Measurements from ENCODE around the gene SLC25A4.
A peak's percentile ranks its signal among the peaks of the same experiment; 100 is the strongest.

Gene SLC25A4

DNA sequence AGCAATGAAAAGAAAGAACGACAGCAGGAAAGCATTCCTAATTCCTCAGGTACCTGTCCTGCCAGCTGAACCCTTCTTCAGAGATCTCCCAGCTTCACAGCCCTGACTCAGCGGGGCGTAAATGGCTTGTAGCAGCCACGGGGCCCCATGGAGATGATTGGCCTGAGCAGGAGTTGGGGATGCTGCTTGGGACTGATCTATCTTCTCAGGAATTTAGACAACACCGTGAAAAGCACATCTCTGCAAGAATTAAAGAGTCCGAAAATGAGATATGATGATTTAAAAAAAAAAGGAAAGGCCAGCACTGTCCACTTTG is 22.5 kb upstream of the SLC25A4 start:
- no peak for DNase-seq (ENCODE audit: low spot score)

DNA sequence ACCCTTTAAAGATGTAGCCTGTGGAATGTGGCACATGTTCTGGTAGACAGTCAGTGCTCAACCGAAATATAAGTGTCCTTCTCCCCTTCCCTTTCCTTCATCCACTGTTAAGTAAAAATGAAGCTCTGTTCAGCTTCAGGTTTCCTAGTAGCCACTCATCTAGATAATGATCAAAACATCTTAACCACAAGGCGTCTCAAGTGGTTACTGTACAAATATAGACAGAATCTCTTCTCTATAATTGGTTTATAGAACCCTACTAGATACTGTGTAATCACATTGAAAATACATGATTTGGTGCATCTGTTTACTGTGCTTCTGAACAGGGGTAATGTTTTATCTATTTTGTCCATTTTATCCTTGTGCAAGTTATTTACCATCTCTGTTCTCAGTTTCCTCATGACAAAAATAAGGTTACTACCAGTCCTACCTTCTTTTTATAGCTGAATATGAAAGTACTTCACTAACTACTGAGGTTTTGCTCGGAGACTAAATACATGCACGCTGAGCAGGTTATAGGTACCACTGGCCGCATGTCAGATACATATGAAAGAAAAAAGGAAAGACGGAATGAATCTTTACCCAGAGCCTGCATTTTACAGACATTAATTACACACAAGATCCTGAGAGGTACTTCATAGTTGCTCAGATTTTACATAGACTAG is 20.3 kb upstream of the SLC25A4 start:
- no peak for DNase-seq (ENCODE audit: low spot score)

DNA sequence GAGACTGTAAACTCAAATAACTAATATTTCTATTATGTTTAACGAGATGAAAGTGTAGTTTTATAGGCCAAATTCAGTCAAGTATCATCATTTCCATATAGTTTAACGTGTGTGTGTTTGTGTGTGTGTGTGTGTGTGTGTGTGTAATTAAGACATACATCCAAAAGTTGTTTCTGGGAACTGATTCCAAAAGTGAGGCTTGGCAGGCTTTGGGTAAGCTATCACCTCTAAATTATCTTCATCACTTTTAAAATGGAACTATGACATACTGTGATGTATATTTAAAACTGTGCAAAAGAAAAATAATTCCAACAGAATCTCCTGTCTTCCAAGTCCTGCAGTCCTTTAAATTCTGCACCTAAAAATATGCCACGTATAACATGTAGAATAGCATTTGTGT is 19.1 kb upstream of the SLC25A4 start:
- no peak for DNase-seq (ENCODE audit: low spot score)

DNA sequence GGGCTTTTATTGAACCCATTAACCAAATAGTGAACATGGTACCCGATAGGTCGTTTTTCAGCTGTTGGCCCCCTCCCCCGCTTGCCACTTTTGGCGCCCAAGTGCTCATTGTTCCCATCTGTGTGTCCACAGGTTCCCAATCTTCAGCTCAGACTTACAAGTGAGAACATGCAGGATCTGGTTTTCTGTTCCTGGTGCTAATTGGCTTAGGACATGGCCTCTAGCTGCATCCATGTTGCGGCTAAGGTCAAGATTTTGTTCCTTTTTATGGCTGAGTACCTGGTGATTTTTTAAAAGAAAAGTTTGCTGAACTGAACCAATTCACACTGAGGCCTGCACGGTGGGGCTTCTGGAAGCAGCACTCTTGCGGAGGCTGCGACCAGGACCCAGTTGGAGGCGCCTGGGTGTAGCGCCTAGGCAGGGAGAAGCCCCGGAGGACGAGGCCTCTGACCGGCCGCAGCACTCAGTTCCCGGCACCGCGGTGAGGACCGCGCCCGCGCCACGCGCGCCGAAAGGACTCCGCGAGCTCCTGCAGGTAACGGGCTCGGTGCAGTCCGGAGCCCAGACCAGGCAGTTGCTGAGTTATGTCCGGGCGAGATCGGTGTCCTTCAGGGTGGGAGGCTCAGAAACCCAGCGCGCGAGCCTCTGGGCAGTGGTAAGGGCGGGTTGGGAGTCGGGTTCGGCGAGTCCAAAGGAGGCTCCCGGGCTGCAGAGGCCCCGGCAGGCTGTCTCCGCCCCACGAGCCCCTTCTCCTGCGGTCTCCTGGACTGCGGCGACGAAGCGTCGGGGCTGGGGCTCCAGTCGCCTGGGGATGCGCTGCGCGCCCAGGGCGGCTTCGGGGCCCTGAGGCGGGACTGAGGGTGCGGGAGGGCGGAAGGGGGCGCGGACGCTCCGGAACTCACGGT is 15.8 kb upstream of the SLC25A4 start:
- DNase-seq (ENCODE audit: low spot score): peak; percentile 48

DNA sequence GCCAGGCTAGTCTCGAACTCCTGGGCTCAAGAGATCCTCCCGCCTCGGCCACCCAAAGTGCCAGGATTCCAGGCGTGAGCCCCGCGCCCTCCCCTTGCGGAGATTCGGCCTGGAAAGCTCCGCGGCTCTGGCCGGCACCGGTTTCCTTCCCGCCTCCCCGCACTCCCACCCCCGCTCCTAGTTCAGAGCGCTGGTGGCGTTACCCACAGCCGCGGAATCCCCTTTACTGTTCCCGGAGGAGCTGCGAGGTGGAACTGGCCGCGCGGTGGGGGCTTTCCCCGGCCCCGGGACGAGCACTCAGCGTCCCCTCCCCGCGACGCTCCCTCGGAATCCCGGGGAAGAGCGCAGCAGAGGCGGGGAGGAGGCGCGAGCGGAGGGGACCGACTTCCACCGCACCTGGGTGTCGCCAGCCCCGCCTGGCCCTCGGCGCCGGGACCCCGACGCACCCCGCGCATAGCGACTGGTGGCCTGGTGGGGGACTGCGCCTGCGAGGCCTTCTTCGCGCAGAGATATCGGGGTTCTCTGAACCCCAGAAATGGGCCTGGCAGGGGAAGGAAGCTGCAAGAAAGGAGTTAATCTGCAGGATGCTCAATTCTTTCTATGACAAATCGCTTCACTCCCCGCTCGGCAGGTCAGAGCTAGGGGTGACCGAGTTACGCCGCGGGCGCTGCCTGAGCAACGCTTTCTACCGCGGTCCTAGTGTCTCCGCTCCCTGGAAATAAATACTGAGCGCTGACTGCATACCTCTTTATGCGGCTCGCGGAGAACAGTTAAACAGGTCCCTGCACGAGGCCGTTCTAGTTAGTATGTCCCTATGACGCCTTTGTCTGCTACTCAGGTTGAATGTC is 14.6 kb upstream of the SLC25A4 start:
- peak; percentile 41 for DNase-seq (ENCODE audit: low spot score)

DNA sequence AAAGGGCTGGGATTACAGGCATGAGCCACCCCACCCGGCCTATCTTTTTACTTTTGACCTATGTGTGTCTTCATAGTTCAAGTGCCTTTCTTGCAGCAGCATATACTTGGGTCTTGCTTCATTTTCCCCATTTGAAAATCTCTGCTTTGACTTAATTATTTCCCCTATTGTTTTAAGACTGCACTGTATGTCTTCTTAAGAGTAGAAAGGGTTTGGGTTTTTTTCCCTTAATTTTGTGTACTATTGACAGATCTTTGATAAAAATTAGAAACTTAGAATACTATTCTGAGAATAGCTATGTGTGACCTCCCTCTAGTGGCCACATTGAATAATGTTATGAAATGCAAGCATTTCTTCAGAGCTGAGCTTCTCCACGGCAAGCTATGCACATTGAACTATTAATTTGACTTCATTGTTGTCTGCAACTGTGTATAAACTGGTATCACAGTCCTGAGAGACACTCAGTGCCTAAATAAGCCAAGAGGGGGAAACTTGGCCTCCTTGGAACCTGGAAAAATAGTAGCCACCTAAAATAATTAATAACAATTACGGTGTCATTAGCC is 8.7 kb upstream of the SLC25A4 start:
- DNase-seq (ENCODE audit: low spot score): peak; percentile 65

DNA sequence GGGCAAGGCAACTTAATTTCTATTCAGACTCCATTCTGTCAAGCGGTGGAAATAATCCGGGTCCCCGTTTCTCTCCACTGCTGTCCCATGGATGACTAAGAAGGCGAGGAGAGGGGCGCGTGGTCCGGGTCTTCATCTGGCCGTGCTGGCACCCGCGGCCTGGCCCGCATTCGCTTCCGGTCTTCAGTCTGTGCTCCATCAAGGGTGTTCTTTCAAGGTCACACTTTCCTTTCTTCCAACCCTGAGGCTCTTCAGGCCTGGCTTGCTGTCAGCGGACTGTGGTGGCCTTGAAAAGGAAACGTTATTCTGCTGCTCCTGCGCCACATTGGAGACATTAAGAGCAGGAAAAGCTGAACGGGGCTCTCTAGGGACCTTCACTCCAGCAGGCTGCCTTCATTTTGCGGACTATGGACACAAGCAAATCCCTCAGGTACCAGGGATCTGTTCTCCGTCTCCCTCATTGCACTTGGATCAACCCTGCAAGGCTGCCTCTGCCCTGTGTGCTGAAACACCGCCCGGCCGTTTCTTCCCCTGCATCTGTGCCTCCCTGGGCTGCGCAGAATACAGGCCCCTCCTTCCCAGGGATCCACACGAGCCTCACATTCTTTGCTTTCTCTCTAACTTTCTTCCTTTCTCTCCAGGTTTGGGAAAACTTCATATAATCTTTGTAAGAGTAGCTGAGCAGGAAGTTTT is 5.7 kb upstream of the SLC25A4 start:
- DNase-seq (ENCODE audit: low spot score): no peak

DNA sequence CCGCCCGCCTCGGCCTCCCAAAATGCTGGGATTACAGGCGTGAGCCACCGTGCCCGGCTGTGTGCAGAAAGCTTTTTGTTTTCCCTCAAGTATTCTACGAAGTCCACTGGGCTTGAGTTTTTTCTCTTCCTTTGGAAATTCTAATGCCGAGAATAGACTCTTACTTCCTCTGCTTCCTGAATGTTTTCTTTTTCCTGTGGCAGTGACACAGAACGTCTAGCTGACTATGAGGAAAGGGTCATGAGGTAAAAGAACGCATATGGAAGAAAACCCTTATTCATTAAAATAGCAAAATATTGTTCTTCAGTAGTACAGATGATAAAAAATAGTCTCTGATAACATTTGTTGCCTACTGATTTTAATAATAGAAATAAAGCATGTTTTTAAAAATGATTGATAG is 4.9 kb upstream of the SLC25A4 start:
- DNase-seq (ENCODE audit: low spot score): no peak

DNA sequence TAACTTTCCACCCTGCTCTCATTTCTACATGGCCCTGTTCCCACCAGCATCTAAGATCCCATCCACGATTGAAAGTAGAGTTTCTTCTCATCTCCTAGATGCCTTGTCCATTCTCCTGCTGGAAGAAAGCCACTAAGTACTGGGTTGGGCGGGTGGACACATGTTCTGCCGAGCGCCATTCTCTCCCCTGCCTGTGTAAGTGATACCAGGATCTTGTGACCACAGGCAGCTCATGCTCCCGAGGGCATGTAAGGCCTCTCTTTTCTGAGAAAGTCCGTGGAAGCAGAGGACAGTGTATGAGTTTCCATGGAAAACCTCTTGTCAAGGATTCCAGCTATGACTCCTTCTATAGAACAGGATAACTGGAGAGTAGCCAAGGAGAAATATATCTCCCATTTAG is 3.3 kb upstream of the SLC25A4 start:
- DNase-seq (ENCODE audit: low spot score): no peak

DNA sequence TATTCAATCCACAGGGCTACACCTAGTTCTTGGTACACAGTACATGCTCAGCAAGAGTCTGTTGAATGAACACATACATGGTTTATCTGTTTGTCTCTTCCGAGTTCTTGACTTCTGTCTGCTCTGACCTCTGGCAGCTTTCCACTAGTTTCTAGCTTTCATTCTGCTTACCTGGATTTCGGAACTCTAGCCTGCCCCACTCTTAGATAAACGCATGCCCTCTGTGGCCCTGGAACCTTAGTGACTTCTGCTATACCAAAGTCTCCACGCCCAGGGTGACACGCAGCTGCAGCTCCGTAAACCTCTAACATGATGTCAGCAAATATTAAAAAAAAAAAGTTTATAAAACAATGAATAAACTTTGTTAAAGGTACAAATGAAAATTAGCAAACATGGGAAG is 1.3 kb upstream of the SLC25A4 start:
- DNase-seq (ENCODE audit: low spot score): no peak

DNA sequence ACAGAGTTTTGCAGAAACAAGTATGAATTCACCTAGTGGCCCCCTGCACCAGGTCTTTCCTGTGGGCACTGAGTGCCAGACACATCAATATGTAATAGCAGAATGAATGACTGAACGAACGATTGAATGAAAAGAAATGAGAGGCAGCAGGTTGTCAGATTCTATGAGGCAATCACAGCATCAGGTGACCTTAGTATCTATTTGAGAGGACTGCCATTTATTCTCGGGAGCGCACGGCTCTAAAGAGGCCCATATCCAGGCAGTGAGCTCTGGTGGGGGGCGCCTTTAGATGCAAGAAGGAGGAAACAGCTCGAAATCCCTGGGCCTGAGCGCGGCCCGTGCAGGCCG is 528 bp upstream of the SLC25A4 start:
- no peak for DNase-seq (ENCODE audit: low spot score)

DNA sequence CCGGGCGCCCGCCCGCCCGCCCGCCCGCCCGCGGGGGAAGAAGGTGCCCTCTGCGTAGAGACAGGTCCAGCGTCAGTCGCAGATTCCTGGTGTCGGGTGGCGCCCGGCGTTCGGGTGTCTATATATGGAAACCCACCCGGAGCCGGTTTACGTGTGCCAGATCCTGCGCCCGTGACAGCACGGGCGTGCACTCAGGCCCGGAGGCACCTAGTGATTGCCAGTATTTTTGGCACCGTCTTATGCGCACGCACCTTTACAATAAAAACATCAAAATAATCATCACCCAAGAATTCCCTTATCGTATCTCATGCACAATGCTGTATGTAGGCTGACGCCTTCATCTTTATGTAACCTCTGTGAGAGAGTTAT is 519 bp downstream of the SLC25A4 start:
- DNase-seq (ENCODE audit: low spot score): peak; percentile 53

DNA sequence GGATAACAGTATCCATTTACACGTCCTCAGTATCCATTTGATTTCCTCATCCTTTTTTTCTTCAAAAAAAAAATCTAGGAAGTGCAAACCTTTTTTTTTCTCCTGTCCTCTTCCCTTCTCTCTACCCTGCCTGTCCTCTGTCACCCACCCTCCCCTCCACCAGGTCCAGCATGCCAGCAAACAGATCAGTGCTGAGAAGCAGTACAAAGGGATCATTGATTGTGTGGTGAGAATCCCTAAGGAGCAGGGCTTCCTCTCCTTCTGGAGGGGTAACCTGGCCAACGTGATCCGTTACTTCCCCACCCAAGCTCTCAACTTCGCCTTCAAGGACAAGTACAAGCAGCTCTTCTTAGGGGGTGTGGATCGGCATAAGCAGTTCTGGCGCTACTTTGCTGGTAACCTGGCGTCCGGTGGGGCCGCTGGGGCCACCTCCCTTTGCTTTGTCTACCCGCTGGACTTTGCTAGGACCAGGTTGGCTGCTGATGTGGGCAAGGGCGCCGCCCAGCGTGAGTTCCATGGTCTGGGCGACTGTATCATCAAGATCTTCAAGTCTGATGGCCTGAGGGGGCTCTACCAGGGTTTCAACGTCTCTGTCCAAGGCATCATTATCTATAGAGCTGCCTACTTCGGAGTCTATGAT is 1.7 kb downstream of the SLC25A4 start:
- DNase-seq (ENCODE audit: low spot score): no peak

DNA sequence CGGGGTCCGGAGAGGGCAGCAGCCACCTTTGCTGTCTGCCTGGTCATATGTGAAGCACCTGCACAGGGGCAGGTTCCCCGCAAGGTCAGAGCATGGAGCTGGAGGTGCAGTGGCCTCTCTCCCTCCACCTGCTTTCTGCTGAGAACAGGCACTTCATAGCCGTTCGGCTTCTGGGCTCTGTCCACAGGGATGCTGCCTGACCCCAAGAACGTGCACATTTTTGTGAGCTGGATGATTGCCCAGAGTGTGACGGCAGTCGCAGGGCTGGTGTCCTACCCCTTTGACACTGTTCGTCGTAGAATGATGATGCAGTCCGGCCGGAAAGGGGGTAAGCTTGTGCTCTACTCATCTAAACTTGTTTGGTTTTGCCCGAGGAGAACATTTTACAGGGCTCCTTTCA is 2.5 kb downstream of the SLC25A4 start:
- DNase-seq (ENCODE audit: low spot score): no peak

DNA sequence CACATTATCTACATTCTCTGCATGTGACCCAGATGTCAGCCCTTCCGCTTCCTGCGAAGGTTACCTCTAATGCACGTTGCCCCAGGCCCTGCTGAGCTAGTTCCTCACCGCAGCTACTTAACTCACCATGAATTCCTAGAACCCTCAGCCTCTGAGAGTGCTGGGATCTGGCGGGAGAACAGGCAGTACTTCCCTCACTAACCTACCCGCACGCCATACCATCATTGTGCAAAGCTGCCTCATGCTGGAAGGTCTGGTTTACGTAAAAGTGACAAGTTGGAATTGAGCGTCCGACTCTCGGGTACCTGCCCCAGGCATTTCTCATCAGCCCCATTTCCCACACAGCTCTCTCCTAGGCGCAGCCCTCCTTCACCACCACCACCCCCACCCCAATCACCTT is 6.3 kb downstream of the SLC25A4 start:
- no peak for DNase-seq (ENCODE audit: low spot score)

DNA sequence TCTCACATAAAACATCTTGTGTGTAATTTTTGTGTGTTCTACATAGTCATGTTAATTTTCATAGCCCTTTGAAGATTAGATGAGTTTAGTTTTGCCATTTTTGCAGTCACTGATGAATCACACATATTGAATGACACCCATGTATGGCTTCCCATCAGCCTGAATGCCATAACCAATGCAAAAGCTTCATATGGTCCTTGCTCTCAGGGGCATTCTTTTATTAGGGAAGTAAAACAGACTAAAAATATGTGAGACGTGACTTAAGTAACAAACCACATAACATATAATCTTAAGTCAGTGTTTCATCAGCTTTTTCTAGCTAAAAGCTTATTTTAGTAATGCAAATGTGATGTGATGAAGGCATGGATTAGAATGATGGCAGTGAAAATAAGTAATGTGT is 8.2 kb downstream of the SLC25A4 start:
- DNase-seq (ENCODE audit: low spot score): no peak

DNA sequence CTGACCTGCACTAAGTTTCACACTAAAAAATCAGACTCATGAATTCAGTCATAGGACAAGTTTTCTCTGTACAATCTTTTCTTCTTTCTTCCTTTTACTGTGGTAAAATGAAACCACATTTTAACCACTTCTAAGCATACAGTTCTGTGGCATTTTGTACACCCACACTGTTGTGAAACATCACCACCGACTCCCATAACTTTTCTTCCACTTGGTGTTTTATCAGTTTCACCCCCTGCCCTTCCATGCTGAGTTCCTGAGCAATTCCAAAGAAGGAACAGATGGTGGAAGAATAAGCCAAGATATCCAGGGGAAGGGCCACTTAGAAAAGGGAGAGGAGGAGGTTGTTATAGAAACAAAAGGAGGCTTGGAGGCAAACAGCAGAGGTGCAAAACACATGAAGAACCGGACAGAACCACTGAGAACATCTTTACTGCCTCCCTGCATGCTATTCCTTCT is 22.6 kb downstream of the SLC25A4 start:
- DNase-seq (ENCODE audit: low spot score): peak; percentile 38

DNA sequence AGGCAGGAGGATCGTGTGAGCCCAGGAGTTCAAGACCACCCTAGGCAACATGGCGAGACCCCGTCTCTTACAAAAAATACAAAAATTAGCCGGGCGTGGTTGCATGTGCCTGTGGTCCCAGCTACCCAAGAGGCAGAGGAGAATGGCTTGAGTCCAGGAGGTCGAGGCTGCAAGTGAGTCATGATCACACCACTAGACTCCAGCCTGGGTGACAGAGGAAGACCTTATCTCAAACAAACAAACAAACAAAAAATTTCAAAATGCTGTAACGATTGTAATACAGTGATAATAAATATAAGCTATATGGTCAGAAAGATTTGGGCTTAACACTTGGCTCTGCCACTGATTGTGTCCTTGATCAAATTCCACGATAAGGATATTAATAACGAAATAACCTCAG is 24.2 kb downstream of the SLC25A4 start:
- no peak for DNase-seq (ENCODE audit: low spot score)

DNA sequence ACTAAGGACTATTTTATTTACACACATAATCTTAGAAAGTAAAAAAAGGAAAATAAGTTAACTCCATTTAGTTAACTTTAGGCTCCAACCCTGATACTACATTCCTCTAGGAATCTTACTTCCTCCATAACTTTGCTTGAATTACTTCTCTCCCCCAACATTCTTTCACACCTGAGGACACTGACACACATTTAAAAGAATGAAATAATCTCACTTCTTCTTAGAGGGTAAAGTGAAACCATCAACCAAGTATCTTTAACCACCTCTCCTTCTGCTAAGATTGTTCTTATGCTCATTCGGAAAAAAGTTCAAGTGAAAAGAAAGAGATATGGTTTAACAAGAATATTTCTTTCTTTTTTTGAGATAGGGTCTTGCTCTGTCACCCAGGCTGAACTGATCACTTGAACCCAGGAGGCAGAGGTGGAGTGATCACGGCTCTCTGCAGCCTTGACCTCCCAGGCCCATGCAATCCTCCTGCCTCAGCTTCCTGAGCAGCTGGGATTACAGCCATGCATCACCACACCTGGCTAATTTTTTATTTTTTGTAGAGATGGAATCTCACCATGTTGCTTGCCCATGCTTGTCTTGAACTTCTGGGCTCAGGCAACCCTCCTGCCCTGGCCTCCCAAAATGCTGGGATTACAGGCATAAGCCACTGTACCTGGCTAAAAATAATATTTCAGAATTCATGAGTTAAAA is 28.5 kb downstream of the SLC25A4 start:
- DNase-seq (ENCODE audit: low spot score): no peak

DNA sequence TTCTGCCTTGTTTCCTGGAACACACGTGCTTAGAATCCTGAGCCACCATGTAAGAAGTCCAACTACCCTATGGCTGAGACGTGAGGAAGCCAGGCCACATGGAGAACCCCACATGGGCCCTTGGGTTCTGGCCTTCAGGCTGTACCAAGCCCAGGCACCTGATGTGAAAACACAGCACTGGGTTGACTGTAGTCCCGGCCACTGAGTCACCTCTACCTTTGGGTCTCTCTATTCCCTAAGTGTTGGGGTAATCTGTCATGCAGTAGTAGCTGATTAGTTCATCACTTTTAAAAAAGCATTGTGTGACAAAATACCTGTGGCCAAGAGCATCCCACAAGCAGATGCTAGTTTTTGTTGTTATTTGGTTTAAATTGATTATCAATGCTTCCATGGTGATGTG is 36.4 kb downstream of the SLC25A4 start:
- no peak for DNase-seq (ENCODE audit: low spot score)

DNA sequence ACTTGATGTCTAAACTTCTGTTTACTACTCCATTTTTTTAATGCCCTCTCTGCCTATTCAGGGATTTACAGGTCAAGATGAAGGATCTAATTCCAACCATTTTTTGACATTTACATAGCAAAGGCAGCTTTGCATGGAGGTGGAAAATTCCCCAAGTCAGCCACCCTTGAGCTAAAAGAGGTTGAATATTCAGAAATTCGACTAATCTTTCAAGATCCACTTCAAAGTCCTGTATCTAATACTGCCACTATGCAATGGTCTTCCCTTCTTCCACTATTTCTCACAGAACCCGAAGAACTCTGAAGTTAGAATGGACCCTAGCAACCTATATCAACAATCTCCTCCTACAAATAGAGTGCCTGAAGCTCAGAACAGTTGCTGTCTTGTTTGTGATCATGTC is 39.2 kb downstream of the SLC25A4 start:
- DNase-seq (ENCODE audit: low spot score): no peak
